Measurements from ENCODE around the gene DMAC2.

GRCh38 chr19:41407271-41407670 lies 32.4 kb downstream of the DMAC2 start:
- no peak for TF ChIP-seq CTCF (IDR thresholded peaks at IDR 0.05; ENCODE audit: insufficient read depth, low read length, poor library complexity, severe bottlenecking)
- TF ChIP-seq EZH2phosphoT487 (conservative IDR thresholded peaks at IDR 0.05; ENCODE audit: low read length), result no peak
